Stimulated activated CD8-positive, alpha-beta memory T cell treated with anti-CD3 and anti-CD28 coated beads, Interleukin-15, amount 100 ng/mL, for 4 hours (primary cell): ENCODE results near the gene EML5.
"Not testable (repeated sequence)": the region's sequence is repeated elsewhere in the genome, so short reads cannot be mapped to it uniquely, and the experiment has no call there.

Experiments used
- DNase-seq, 2 donors: peaks; one replicate each; pipeline ENCODE4 v3.0.0-alpha.2; 2020; ENCODE audit warnings: low read depth in 2 of 2

EML5 gene

GRCh38 chr14:88792473-88793258, at the start of gene EML5:
Gene EML5 (minus strand): TSS chr14:88792953. CDS start chr14:88792503, 450 bp downstream.
- peak; percentile 50 to 69 for DNase-seq

DNA sequence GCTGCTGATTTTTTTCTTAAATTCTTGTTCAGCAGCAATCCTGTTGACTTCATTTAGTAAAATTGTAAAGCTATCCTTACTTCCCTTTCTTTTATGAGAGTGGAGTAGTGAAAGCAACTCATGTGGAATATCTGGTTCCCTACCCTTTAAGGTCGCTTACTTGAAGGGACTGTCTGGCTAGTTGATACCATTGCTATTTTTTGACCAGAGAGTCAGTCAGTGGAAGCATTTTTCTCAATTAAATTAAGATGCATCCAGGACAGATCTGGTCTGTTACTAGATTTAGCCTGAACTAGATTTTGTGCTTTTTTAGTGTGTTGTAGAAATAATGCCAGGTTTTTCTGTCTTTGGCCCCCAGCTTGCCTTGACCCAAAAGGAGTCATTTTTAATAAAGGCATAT, 49.7 kb upstream of the EML5 start:
- DNase-seq, result no peak

DNA sequence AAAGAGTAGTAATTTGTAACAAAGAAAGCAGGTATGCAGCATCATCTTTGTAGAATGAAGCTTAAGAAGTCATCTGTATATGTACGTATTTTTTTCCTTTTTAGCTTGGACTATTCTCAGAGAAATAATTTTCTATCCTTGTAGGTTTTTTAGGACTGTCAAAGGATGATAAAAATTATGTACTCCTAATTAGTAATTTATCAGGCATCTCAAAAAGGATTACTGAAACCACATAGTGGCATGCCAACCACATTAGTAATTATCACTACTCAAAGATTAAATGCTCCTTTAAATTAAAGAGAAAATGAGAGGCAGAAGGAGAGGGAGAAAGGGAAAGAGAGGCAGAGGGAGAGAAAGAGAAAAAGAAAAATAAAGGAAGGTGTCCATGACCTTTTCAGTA, 49.0 kb upstream of the EML5 start:
- no peak for DNase-seq

DNA sequence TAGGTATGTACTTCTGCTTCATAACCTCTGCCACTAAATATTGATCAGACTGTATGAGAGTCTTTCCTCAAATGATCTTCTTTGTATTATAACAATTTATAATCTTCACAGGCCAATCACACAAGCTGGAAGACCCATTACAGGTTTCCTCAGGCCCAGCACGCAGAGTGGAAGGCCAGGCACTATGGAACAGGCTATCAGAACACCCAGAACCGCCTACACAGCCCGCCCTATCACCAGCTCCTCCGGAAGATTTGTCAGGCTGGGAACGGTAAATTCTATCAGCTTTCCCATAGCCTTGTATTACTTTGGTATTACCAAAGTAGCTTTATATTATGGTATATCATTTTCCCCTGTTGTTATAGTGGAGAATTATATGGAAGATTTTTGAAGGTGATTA, 48.2 kb upstream of the EML5 start:
- no peak for DNase-seq

- no peak for DNase-seq
Observed at GRCh38 chr14:88838015-88838414, 45.3 kb upstream of the EML5 start.

- no peak for DNase-seq
Observed at GRCh38 chr14:88837495-88837894, 44.7 kb upstream of the EML5 start.

GRCh38 chr14:88835661-88836060, 42.9 kb upstream of the EML5 start:
- DNase-seq, result no peak

- no peak for DNase-seq
Observed at GRCh38 chr14:88834883-88835431, 42.2 kb upstream of the EML5 start.

- DNase-seq, result no peak
Observed at GRCh38 chr14:88831284-88831683, 38.5 kb upstream of the EML5 start.

DNA sequence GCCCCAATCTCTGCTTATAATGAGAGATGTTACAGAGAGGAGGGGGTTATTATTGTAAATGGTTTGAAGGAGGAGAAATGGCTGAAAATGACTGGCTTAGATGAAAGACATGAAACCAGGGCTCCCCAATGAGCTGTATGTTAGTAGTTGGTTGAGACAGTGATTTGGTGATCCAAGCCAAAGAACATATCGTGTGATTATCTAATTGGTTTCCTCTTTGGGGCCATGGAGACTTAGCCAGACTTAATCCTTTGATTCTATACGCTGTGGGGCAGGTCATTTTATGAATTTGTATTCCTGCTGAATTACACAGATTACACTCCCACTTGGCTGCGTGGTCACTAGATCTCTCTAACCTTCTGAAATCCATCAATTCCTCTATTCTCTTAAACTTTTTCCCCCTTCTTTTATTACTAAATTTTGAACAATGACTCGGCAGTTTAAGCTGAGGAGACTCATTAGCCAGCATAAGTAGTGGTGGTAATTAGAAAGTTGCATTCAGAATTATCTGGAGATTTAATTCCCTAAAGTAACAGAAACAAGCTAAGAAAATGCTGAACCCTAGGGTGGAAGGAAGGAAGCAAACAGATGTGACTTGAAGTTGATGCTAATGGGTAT, 37.0 kb upstream of the EML5 start:
- DNase-seq, result no peak

DNA sequence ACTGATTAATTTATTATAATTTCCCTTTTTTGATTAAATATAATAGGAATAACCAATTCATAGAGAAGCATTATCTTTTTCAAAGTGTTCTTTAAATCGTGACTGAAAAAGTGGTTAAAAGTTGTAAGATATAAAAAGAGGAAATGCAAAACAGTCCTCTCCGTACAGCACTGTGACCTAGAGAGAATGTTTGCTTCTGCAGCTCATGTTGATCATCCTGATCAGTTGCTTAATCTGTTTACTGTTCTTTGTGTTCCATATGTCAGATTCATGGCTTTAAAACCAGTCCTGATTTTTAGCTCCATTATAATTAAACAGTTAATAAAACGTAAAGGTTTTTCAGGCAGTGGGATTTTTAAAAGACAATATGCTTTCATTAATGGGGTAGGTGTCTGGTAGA, 36.4 kb upstream of the EML5 start:
- no peak for DNase-seq

GRCh38 chr14:88825503-88825902, 32.8 kb upstream of the EML5 start:
- DNase-seq, result no peak

GRCh38 chr14:88825078-88825458, 32.3 kb upstream of the EML5 start:
- no peak for DNase-seq

GRCh38 chr14:88824314-88825077, 31.7 kb upstream of the EML5 start, which contains the start of gene TTC8:
Gene TTC8 (plus strand): TSS chr14:88824651. CDS start chr14:88824708, 57 bp downstream.
- peak; percentile 59 to 62 for DNase-seq

GRCh38 chr14:88823968-88824313, 31.2 kb upstream of the EML5 start:
- DNase-seq, result no peak

DNA sequence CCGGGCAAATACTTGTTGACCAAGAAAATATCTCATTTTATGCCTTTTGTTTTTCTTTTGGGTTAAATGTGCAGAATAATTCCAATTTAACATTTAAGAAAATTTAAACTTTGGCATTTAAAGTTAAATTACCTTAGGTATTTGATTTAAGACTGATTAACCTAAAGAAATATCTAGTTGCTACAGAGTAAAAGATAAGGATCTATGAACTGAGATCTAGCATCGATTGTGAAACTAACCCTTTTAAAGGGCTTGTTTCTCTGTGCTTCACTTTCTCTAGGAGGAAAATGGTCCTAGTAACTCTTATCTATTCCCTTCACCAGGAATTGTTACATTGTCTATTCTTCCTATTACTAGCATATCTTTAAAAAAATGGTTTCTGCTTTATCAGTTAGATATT, 29.1 kb upstream of the EML5 start:
- no peak for DNase-seq

DNA sequence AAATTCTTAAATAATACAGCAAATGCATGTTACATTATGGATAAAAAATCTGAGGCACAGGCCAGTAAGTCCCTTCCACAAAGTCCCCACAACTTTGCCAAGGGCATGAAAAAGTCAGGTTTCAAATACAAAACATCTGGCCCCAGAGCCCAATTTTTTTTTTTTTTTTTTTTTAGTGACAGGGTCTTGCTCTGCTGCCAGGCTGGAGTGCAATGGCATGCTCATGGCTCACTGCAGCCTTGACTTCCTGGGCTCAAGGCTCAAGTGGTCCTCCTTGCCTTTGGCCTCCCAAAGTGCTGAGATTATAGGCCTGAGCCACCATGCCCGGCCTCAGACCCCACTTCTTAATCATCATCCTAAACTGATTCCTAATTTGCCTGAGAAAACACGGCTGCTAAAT, 28.6 kb upstream of the EML5 start:
- no peak for DNase-seq

DNA sequence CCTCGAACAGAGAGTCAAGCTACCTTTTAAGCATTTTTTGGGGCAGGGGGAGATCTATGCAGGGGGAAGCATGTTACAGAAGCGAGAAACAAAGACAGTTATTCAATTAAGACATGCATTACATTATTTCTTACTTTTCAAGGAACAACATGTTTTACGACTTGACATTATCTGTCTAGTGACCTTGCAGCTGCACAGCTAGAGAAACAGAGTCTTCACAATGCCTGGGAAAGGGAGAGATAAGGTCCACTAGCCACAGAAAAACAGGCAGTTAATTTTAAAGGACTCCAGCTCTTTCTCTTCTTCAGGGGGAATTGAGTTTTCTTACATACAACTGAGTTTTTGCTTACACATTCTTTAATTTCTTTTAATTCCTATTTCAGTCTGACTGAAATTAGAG, 26.9 kb upstream of the EML5 start:
- not testable (repeated sequence) for DNase-seq

DNA sequence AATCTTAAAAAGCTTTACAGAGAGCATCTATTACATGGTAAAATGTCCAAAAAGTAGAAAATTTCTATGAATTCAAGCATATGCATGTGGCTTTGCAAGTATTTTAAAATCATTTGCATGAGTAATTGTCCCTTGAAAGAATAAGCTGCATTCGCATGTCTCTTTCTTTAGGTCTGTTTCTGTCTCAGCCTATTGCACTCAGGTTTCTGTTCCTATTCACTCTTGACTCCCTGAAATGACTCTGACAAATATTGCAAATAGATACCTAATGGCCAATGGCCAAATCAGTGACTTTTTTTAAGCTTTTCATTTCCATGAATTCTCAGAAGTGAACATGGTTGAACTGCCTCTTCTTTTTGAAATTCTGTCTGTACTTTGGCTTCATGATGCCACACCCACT, 25.3 kb upstream of the EML5 start:
- DNase-seq, result no peak

DNA sequence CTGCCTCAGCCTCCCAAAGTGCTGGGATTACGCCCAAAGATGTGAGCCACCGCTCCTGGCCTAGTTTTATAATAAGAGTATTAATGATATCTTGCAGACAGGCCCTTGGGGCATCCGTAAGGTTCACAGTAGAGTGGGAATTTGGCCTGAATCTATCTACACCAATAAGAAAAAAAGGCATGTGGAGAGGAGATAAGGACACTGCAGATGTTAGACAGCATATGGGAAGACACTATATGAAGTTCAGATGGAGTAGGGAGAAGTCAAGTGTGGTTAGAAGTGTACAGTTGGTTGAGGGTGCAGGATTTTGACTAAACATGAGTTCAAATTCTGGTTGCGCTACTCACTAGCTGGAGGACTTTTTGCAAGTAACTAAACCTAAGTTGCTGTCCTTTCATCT, 23.2 kb upstream of the EML5 start:
- no peak for DNase-seq

- no peak for DNase-seq
Observed at GRCh38 chr14:88808359-88808758, 15.6 kb upstream of the EML5 start.

- DNase-seq, result no peak
Observed at GRCh38 chr14:88804477-88804876, 11.7 kb upstream of the EML5 start.

DNA sequence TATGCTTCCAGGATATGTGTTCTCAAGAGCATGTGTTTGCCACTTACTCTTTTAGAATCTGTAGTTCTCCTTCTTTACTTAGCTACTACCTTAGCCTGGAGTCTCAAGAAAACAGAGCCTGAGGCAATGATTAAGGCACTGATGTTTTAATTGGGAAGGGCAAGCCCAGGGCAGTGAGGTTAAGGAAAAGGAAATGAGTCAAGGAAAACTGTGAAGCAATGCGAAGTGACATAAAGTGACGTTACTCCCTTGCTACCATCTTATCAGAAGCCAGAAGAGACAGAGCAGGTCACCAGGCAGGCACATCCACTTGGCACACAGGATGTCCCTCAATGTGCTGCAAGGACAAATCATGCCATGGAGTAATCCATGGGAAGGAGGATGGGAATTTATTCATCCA, 11.3 kb upstream of the EML5 start:
- no peak for DNase-seq
